T-cell (primary cell): ENCODE results near the gene RIPOR1. TPM values are rescaled to one million over a fixed set of nuclear protein-coding genes. Genes with fewer than 3 reads are reported as not detected.
A peak's percentile ranks its signal among the peaks of the same experiment; 100 is the strongest.
"Not testable (repeated sequence)": the region's sequence is repeated elsewhere in the genome, so short reads cannot be mapped to it uniquely, and the experiment has no call there.

Experiments
- ATAC-seq, 4 experiments: fragments of 200-7000 bp in 3 of 4; fragments of 150-1000 bp in 1 of 4; cut with Tn5 transposase; replicated peaks in 1 of 4; 1 replicate in 3 of 4; 2 replicates in 1 of 4; pipeline ENCODE4 v1.10.0; 2021; ENCODE audit warnings: moderate library complexity in 3 of 4, mild to moderate bottlenecking in 2 of 4, moderate number of reproducible peaks in 1 of 4
- CTCF ChIA-PET, 2 donors: fragments of 300-600 bp; sonication (Branson Sonifier 250); formaldehyde crosslinking; loops; one replicate each; lab custom pipeline; 2022; ENCODE audit warnings: antibody characterized with exemption in 2 of 2; lab: Charles Lee
- POLR2A ChIA-PET, 2 donors: fragments of 300-600 bp; sonication (Branson Sonifier 250); formaldehyde crosslinking; loops; one replicate each; lab custom pipeline; 2022; ENCODE audit warnings: antibody characterized with exemption in 2 of 2; lab: Charles Lee
- DNase-seq, 35 experiments: peaks; one replicate each; pipeline versions ENCODE4 v3.0.0 to v3.0.0-alpha.2; 2013 to 2023
- H3K27ac ChIP-seq: one replicate; pipeline ENCODE4 v1.5.1; 2013; ENCODE audit warnings: low read length
- H3K27me3 ChIP-seq, 2 experiments: replicated peaks in 1 of 2; 1 replicate in 1 of 2; 2 replicates in 1 of 2; pipeline versions ENCODE4 v1.6.1 to v1.7.0; 2013; ENCODE audit warnings: low read length in 1 of 2, mixed read lengths in 1 of 2; ENCODE audit not compliant: control insufficient read depth in 2 of 2, insufficient read depth in 2 of 2; ENCODE audit errors: extremely low read depth in 1 of 2
- H3K36me3 ChIP-seq, 2 donors: 1 replicate in 1 of 2; 2 replicates in 1 of 2; pipeline versions ENCODE4 v1.6.1 to v1.7.0; 2013; ENCODE audit warnings: low read length in 1 of 2; ENCODE audit not compliant: control insufficient read depth in 2 of 2, insufficient read depth in 1 of 2; ENCODE audit errors: extremely low read depth in 1 of 2
- H3K4me1 ChIP-seq, 2 experiments: 1 replicate in 1 of 2; 2 replicates in 1 of 2; pipeline versions ENCODE4 v1.6.1 to v1.7.0; 2013; ENCODE audit warnings: low read length in 2 of 2, mixed read lengths in 1 of 2; ENCODE audit not compliant: insufficient read depth in 2 of 2, control insufficient read depth in 1 of 2; ENCODE audit errors: extremely low read depth in 1 of 2
- H3K4me3 ChIP-seq, 2 donors: 1 replicate in 1 of 2; 2 replicates in 1 of 2; pipeline versions ENCODE4 v1.5.1 to v1.7.0; 2013; ENCODE audit warnings: mild to moderate bottlenecking in 2 of 2, low read length in 1 of 2, moderate library complexity in 1 of 2; ENCODE audit not compliant: control insufficient read depth in 1 of 2; ENCODE audit errors: extremely low read depth in 1 of 2
- H3K9me3 ChIP-seq: 2 replicates; pipeline ENCODE4 v1.7.0; 2013
- H3K27ac Mint-ChIP-seq, 2 donors: one replicate each; pipeline ENCODE4 v1.8.0; 2020 to 2021; ENCODE audit warnings: mild to moderate bottlenecking in 2 of 2, mixed read lengths in 2 of 2
- H3K27me3 Mint-ChIP-seq, 2 donors: one replicate each; pipeline ENCODE4 v1.8.0; 2021 to 2022; ENCODE audit warnings: mixed read lengths in 2 of 2
- H3K36me3 Mint-ChIP-seq: one replicate; pipeline ENCODE4 v1.8.0; 2021; ENCODE audit warnings: mixed read lengths
- H3K4me1 Mint-ChIP-seq, 3 donors: one replicate each; pipeline ENCODE4 v1.8.0; 2020 to 2022; ENCODE audit warnings: mixed read lengths in 3 of 3, mild to moderate bottlenecking in 1 of 3
- H3K4me3 Mint-ChIP-seq, 3 donors: one replicate each; pipeline ENCODE4 v1.8.0; 2020 to 2022; ENCODE audit warnings: mild to moderate bottlenecking in 3 of 3, mixed read lengths in 3 of 3, moderate library complexity in 3 of 3
- H3K9me3 Mint-ChIP-seq, 3 donors: one replicate each; pipeline ENCODE4 v1.8.0; 2020 to 2022; ENCODE audit warnings: mixed read lengths in 3 of 3
- WGBS: methylation state at CpG from one replicate; pipeline ENCODE4 v1.1.5; 2013; ENCODE audit warnings: missing lambda C conversion rate; ENCODE audit not compliant: insufficient coverage; 5-methylcytosine and 5-hydroxymethylcytosine counted together
- total RNA-seq, 35 experiments: library from RNA in 6 of 35; stranded (reverse) in 6 of 35; fragments of 120-200 nt in 1 of 35; gene quantifications; one replicate each; pipeline versions ENCODE4 v1.2.1 to v1.2.4 and lab custom pipeline; 2013 to 2026

The RIPOR1 gene
- total RNA-seq, 5 donors from 2014 or later (not counting 1 experiment from before 2014, with no cell fraction given): 33.9 to 60.7 (median 52.4) TPM

DNA sequence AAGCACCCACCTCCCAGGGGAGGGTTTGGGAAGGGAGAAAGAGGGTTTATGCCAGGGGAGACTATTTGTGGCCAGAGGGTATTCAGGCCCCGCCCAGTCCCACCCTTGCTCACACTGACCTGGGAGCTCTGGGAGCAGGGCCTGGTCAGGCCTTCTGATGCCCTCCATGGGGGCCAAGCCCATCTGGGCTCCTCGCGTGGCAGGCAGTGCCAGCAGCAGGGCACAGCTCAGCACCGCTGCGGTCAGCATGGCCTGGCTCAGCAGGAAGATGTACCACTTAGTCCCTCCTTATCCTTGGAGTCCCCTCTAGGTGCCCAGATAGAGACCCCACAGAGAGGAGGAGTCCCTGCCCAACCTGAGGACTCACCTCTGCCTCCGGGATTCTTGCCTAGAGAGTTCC lies 45.5 kb upstream of the RIPOR1 start, which contains the start of gene AGRP:
Gene AGRP (minus strand): TSS at position 398 of the 400 bp plus-strand sequence. CDS start 149 bp downstream, at position 249.
- H3K4me1 Mint-ChIP-seq: peaks cover 32 to 52% (median 42%) of the 10 kb centered on the region in 3 donors
- H3K4me1 ChIP-seq: peaks cover 5 to 49% of the 10 kb centered on the region in 2 experiments

DNA sequence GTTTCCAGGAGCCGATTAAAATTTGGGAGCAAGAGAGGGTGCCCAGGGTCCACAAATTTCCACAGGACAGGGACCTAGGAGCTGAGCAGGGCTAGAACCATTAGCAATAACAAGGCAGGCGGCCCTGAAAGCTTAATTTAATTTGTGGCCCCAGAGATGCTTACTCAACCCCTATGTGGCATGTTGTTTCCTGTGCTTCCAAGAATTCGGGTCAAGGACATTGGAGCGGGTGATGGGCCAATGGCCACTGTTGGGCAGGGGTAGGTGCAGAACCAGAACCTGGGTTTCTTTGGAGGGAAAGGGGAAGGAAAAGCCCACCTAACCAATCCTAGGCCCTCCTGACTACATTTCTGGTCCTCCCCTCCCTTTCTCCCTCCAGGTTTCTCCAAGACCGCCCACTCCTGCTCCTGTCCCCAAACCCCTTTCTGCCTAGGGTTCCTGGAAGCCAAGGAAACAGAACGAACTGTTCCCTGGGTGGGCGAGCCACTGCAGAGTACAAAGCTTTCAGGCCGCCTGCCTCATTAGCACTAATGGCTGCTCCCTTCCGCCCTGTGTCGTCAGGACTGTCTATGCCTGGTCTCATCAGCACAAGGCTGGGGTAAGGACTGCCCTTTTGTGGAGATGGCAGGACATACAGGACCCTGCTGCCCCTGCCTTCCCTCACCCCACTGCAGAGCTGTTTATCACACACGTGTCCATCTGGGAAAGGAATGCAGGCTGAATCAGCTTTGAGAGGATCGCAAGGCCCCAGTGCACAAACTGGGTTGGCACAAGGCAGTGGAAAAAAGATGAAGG lies 44.7 kb upstream of the RIPOR1 start:
- H3K4me1 Mint-ChIP-seq: peaks cover 27 to 46% (median 39%) of the 10 kb centered on the region in 3 donors

More for the DNA sequence above, 45.5 kb upstream of the RIPOR1 start, which contains the start of gene AGRP:
- Histone ChIP-seq H3K27me3 (no peaks in the 10 kb centered on the region), H3K4me3 (peak within 1 kb of the TSS; percentile 93 to 100), H3K27ac (peak within 1 kb of the TSS; percentile 59), H3K36me3 (peaks cover 12 to 28% of the 10 kb centered on the region in 2 donors), H3K9me3 (no peaks in the 10 kb centered on the region)
- H3K27ac Mint-ChIP-seq: peak within 1 kb of the TSS; percentile 92 to 99
- WGBS: 97% methylated on average over 6 of the region's 6 CpGs
- CTCF ChIA-PET: interaction anchor here (0.6 to 1.0 kb wide), 3 partner anchors 33 to 453 kb away, joined by 3 to 6 read pairs (median 5); no protein-coding TSS in a partner anchor
- DNase-seq (no peak), ATAC-seq (no peak)
- no peaks in the 10 kb centered on the region for H3K9me3 Mint-ChIP-seq
- H3K27me3 Mint-ChIP-seq: no peaks in the 10 kb centered on the region
- H3K4me3 Mint-ChIP-seq: peak within 1 kb of the TSS; percentile 93 to 97 (median 95)
- POLR2A ChIA-PET: interaction anchor here in 1 of 2 donors (0.6 kb wide), 1 partner anchor 578 kb away, joined by 3 read pairs; no protein-coding TSS in a partner anchor
- peaks cover 9% of the 10 kb centered on the region for H3K36me3 Mint-ChIP-seq

GRCh38 chr16:67486805-67487204 lies 41.8 kb upstream of the RIPOR1 start:
- ATAC-seq (no peak), DNase-seq (no peak)
- Mint-ChIP-seq H3K9me3 (no peaks in the 10 kb centered on the region), H3K27ac (peak overlapping the region in 1 of 2 donors; percentile 11), H3K4me1 (peaks cover 16 to 43% (median 28%) of the 10 kb centered on the region in 3 donors), H3K4me3 (no peak overlapping the region), H3K36me3 (peaks cover 12% of the 10 kb centered on the region), H3K27me3 (no peaks in the 10 kb centered on the region)
- ChIA-PET POLR2A (no interaction called here), CTCF (no interaction called here)
- peaks cover 12 to 33% of the 10 kb centered on the region in 2 donors for H3K36me3 ChIP-seq
- no peaks in the 10 kb centered on the region for H3K9me3 ChIP-seq
- H3K27ac ChIP-seq: no peak overlapping the region
- 71% methylated on average over 1 of the region's 3 CpGs for whole genome bisulfite sequencing
- peaks cover 2 to 29% of the 10 kb centered on the region in 2 experiments for H3K4me1 ChIP-seq
- no peaks in the 10 kb centered on the region for H3K27me3 ChIP-seq
- H3K4me3 ChIP-seq: no peak overlapping the region

More for the DNA sequence above, 44.7 kb upstream of the RIPOR1 start:
- ChIA-PET CTCF (interaction anchor here (0.6 to 1.0 kb wide), 3 partner anchors 32 to 454 kb away, joined by 3 to 6 read pairs (median 5); no protein-coding TSS in a partner anchor), POLR2A (interaction anchor here in 1 of 2 donors (0.6 kb wide), 1 partner anchor 577 kb away, joined by 3 read pairs; no protein-coding TSS in a partner anchor)
- Histone ChIP-seq H3K27ac (no peak overlapping the region), H3K9me3 (no peaks in the 10 kb centered on the region), H3K27me3 (no peaks in the 10 kb centered on the region), H3K4me1 (peaks cover 5 to 48% of the 10 kb centered on the region in 2 experiments), H3K36me3 (peaks cover 12 to 28% of the 10 kb centered on the region in 2 donors), H3K4me3 (no peak overlapping the region)
- peak overlapping the region; percentile 11 to 58 for H3K27ac Mint-ChIP-seq
- ATAC-seq (no peak), DNase-seq (no peak)
- no peaks in the 10 kb centered on the region for H3K9me3 Mint-ChIP-seq
- H3K36me3 Mint-ChIP-seq: peaks cover 11% of the 10 kb centered on the region
- H3K27me3 Mint-ChIP-seq: no peaks in the 10 kb centered on the region
- no peak overlapping the region for H3K4me3 Mint-ChIP-seq
- WGBS: 93% methylated on average over 9 of the region's 12 CpGs

DNA sequence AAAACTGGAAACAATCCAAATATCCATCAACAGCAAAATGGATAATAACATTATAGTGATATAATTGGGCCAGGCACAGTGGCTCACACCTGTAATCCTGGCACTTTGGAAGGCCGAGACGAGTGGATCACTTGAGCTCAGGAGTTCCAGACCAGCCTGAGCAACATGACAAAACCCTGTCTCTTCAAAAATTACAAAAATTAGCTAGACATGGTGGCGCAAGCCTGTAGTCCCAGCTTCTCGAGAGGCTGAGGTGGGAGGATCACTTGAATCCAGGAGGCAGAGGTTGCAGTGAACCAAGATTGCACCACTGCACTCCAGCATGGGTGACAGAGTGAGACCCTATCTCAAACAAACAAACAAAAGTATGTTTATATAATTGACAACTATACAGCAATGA lies 41.1 kb upstream of the RIPOR1 start:
- POLR2A ChIA-PET, H3K9me3 ChIP-seq, H3K4me3 ChIP-seq, H3K27me3 Mint-ChIP-seq, H3K4me3 Mint-ChIP-seq, H3K27me3 ChIP-seq, H3K9me3 Mint-ChIP-seq, CTCF ChIA-PET, ATAC-seq, DNase-seq, H3K27ac ChIP-seq: not testable (repeated sequence)
- H3K4me1 ChIP-seq: peaks cover 1 to 22% of the 10 kb centered on the region in 2 experiments
- H3K36me3 Mint-ChIP-seq: peaks cover 12% of the 10 kb centered on the region
- WGBS: no CpG with 5 or more reads among the region's 4 CpGs
- H3K4me1 Mint-ChIP-seq: peaks cover 9 to 35% (median 21%) of the 10 kb centered on the region in 3 donors
- peaks cover 14 to 37% of the 10 kb centered on the region in 2 donors for H3K36me3 ChIP-seq
- peak overlapping the region in 1 of 2 donors; percentile 24 for H3K27ac Mint-ChIP-seq

GRCh38 chr16:67489401-67490083 lies 39.1 kb upstream of the RIPOR1 start:
- Mint-ChIP-seq H3K27ac (peak overlapping the region; percentile 63 to 81), H3K4me1 (peaks cover 5 to 30% (median 19%) of the 10 kb centered on the region in 3 donors), H3K36me3 (peaks cover 10% of the 10 kb centered on the region), H3K9me3 (no peaks in the 10 kb centered on the region), H3K27me3 (no peaks in the 10 kb centered on the region), H3K4me3 (no peak overlapping the region)
- H3K36me3 ChIP-seq: peaks cover 10 to 31% of the 10 kb centered on the region in 2 donors
- CTCF ChIA-PET: interaction anchor here (0.6 to 2.1 kb wide), 6 partner anchors 9 to 517 kb away, joined by 3 to 7 read pairs (median 4); partner anchors contain the start of gene ATP6V0D1 (in 1 of the 2)
- H3K4me1 ChIP-seq: peaks cover 0 to 8% of the 10 kb centered on the region in 2 experiments
- DNase-seq (no peak), ATAC-seq (no peak)
- 95% methylated on average over 2 of the region's 4 CpGs for WGBS
- H3K27me3 ChIP-seq: no peaks in the 10 kb centered on the region
- H3K4me3 ChIP-seq: no peak overlapping the region
- peak overlapping the region; percentile 12 for H3K27ac ChIP-seq
- POLR2A ChIA-PET: interaction anchor here in 1 of 2 donors (0.6 kb wide), 1 partner anchor 155 kb away, joined by 9 read pairs; no protein-coding TSS in a partner anchor
- H3K9me3 ChIP-seq: no peaks in the 10 kb centered on the region
